HG03432 (cell line): ENCODE measurements around the gene PKIB.
"Not testable (repeated sequence)": the region's sequence is repeated elsewhere in the genome, so short reads cannot be mapped to it uniquely, and the experiment has no call there.

ENCODE experiments used
- ATAC-seq: cut with Tn5 transposase; IDR thresholded peaks from one replicate; pipeline ENCODE4 v1.9.1; 2021; ENCODE audit warnings: mild to moderate bottlenecking, moderate library complexity; ENCODE audit not compliant: unreplicated experiment

Gene PKIB

GRCh38 chr6:122620428-122620827 is 10.2 kb downstream of the PKIB start:
- no peak for ATAC-seq

GRCh38 chr6:122620902-122621301 is 10.7 kb downstream of the PKIB start:
- no peak for ATAC-seq

- ATAC-seq = no peak
These were observed 11.4 kb downstream of the PKIB start for GRCh38 chr6:122621638-122622037.

GRCh38 chr6:122622479-122622878 is 12.3 kb downstream of the PKIB start:
- ATAC-seq = no peak

- ATAC-seq = no peak
These were observed 13.1 kb downstream of the PKIB start for GRCh38 chr6:122623279-122623678.

GRCh38 chr6:122624853-122625252 is 14.6 kb downstream of the PKIB start:
- no peak for ATAC-seq

GRCh38 chr6:122628714-122629113 is 18.5 kb downstream of the PKIB start:
- no peak for ATAC-seq

GRCh38 chr6:122631571-122632249 is 21.5 kb downstream of the PKIB start:
- no peak for ATAC-seq

GRCh38 chr6:122640366-122640765 is 30.2 kb downstream of the PKIB start:
- ATAC-seq = no peak

- ATAC-seq = no peak
These were observed 31.6 kb downstream of the PKIB start for GRCh38 chr6:122641819-122642218.

- not testable (repeated sequence) for ATAC-seq
These were observed 32.4 kb downstream of the PKIB start for GRCh38 chr6:122642604-122643003.

GRCh38 chr6:122645256-122645655 is 35.1 kb downstream of the PKIB start:
- no peak for ATAC-seq

- ATAC-seq = no peak
These were observed 37.6 kb downstream of the PKIB start for GRCh38 chr6:122647765-122648164.

GRCh38 chr6:122648726-122649125 is 38.5 kb downstream of the PKIB start:
- ATAC-seq = no peak

GRCh38 chr6:122649701-122650100 is 39.5 kb downstream of the PKIB start:
- no peak for ATAC-seq

- ATAC-seq = no peak
These were observed 40.2 kb downstream of the PKIB start for GRCh38 chr6:122650403-122650802.

- no peak for ATAC-seq
These were observed 40.8 kb downstream of the PKIB start for GRCh38 chr6:122651031-122651430.

GRCh38 chr6:122651604-122652003 is 41.4 kb downstream of the PKIB start:
- ATAC-seq = no peak

- ATAC-seq = no peak
These were observed 42.2 kb downstream of the PKIB start for GRCh38 chr6:122652431-122652830.

- ATAC-seq = no peak
These were observed 42.9 kb downstream of the PKIB start for GRCh38 chr6:122653094-122653493.

- ATAC-seq = no peak
These were observed 43.8 kb downstream of the PKIB start for GRCh38 chr6:122654012-122654411.

- ATAC-seq = no peak
These were observed 47.4 kb downstream of the PKIB start for GRCh38 chr6:122657601-122658000.

- ATAC-seq = no peak
These were observed 50.1 kb downstream of the PKIB start for GRCh38 chr6:122660296-122660695.
